Ovary (tissue), 9 donors: ENCODE results near the gene CTAG1B. TPM values are rescaled to one million over a fixed set of nuclear protein-coding genes. Genes with fewer than 3 reads are reported as not detected.
A peak's percentile ranks its signal among the peaks of the same experiment; 100 is the strongest.

Source experiments
- DNase-seq, 5 donors: peaks; one replicate each; pipeline ENCODE4 v3.0.0-alpha.2; 2019 to 2020
- H3K27ac ChIP-seq, 2 donors: fragments of 200-600 bp; one replicate each; pipeline versions ENCODE4 v1.5.1 to v1.8.0; 2019 to 2022
- H3K27me3 ChIP-seq: fragments of 200-600 bp; one replicate; pipeline ENCODE4 v1.8.0; 2022
- H3K36me3 ChIP-seq: fragments of 200-600 bp; sonication (generic); one replicate; pipeline ENCODE4 v1.5.1; 2019
- H3K4me1 ChIP-seq: one replicate; pipeline ENCODE4 v1.8.1; 2013; ENCODE audit warnings: mild to moderate bottlenecking, moderate library complexity; ENCODE audit not compliant: insufficient read depth
- H3K4me3 ChIP-seq: fragments of 200-600 bp; sonication (generic); one replicate; pipeline ENCODE4 v1.5.1; 2017
- H3K9me3 ChIP-seq, 2 donors: fragments of 200-600 bp in 1 of 2; sonication (generic) in 1 of 2; one replicate each; pipeline versions ENCODE4 v1.5.1 to v1.8.1; 2013 to 2019; ENCODE audit warnings: mild to moderate bottlenecking in 1 of 2, moderate library complexity in 1 of 2
- EP300 ChIP-seq: sonication (generic); formaldehyde crosslinking; IDR thresholded peaks from one replicate; pipeline ENCODE4 v1.6.1; 2017; ENCODE audit warnings: antibody characterized with exemption
- POLR2A ChIP-seq: fragments of 450-650 bp; IDR thresholded peaks from one replicate; pipeline ENCODE4 v1.6.1; 2017; ENCODE audit warnings: antibody characterized with exemption, mild to moderate bottlenecking, moderate library complexity
- WGBS, 3 donors: extraction: QIAGEN DNeasy Blood & Tissue Kit in 1 of 3; methylation state at CpG; one replicate each; pipeline versions ENCODE4 v1.1.5 to v1.1.7; 2013 to 2017; 5-methylcytosine and 5-hydroxymethylcytosine counted together
- intact Hi-C, 4 donors: fragments of 100-400 bp; cut with DNase I; formaldehyde crosslinking; loops; one replicate each; pipeline versions ENCODE4 v1.11.0 to v1.15.1; 2022 to 2023
- polyA plus RNA-seq, 2 donors: library from polyadenylated mRNA; stranded (reverse); fragments of 200-250 nt in 1 of 2; fragments of 350-450 nt in 1 of 2; fragmentation: Illumina TruSeq in 1 of 2; extraction: RNeasy Lipid Tissue Mini Kit (QIAGEN cat#74804) in 1 of 2; gene quantifications; one replicate each; pipeline ENCODE4 v1.2.3, GENCODE V29; 2013 to 2014
- total RNA-seq, 7 donors: library from RNA; depleted of rRNA in 2 of 7; stranded (reverse); fragments of >200 nt in 2 of 7; fragmentation: NEBNext Ultra II Directional in 3 of 7; extraction: Animal tissue kit (Norgen Biotek cat#: 25700) in 3 of 7; gene quantifications; one replicate each; pipeline versions ENCODE4 v1.1.0 to v1.2.4, GENCODE V29; 2016 to 2023
- TF ChIP-seq, protein P1 (sequence below), 3 donors: fragments of 450-650 bp in 2 of 3; fragments of 200-600 bp in 1 of 3; IDR thresholded peaks; one replicate each; pipeline versions ENCODE4 v1.5.1 to v1.8.0; 2016 to 2022; ENCODE audit warnings: antibody characterized with exemption in 3 of 3, mild to moderate bottlenecking in 1 of 3
- donor health status: DM: no; HTN: no; CAD: no; lungs with moderate emphysema.
- donor health status: DM: no; HTN: no; CAD: no.
- donor health status: Bipolar disorder and iron deficiency.
- donor health status: DM: yes; HTN: yes; CAD: no.
- donor health status: DM: no; HTN: no; CAD: no.
- donor health status: DM: yes; HTN: yes; CAD: no.

The CTAG1B gene
- total and polyA plus RNA-seq, 9 donors = 0.15 TPM; not detected in 8

GRCh38 chrX:154599531-154599930 lies 19.6 kb downstream of the CTAG1B start:
- 93 to 95% (median 94%) methylated on average over 14 of the region's 14 CpGs for whole genome bisulfite sequencing, 3 donors
- intact Hi-C loops = no loop called here
- TF ChIP-seq EP300 = no peak
- TF ChIP-seq, protein P1, sequence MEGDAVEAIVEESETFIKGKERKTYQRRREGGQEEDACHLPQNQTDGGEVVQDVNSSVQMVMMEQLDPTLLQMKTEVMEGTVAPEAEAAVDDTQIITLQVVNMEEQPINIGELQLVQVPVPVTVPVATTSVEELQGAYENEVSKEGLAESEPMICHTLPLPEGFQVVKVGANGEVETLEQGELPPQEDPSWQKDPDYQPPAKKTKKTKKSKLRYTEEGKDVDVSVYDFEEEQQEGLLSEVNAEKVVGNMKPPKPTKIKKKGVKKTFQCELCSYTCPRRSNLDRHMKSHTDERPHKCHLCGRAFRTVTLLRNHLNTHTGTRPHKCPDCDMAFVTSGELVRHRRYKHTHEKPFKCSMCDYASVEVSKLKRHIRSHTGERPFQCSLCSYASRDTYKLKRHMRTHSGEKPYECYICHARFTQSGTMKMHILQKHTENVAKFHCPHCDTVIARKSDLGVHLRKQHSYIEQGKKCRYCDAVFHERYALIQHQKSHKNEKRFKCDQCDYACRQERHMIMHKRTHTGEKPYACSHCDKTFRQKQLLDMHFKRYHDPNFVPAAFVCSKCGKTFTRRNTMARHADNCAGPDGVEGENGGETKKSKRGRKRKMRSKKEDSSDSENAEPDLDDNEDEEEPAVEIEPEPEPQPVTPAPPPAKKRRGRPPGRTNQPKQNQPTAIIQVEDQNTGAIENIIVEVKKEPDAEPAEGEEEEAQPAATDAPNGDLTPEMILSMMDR (IDR thresholded peaks at IDR 0.05) = no peak
- no peak for TF ChIP-seq POLR2A
- no peak overlapping the region for H3K27ac ChIP-seq
- H3K27me3 ChIP-seq = no peaks in the 10 kb centered on the region
- no peaks in the 10 kb centered on the region for H3K36me3 ChIP-seq
- H3K4me1 ChIP-seq = no peaks in the 10 kb centered on the region
- DNase-seq = peak in 1 of 5 donors; percentile 1
- H3K9me3 ChIP-seq = no peaks in the 10 kb centered on the region
- no peak overlapping the region for H3K4me3 ChIP-seq

DNA sequence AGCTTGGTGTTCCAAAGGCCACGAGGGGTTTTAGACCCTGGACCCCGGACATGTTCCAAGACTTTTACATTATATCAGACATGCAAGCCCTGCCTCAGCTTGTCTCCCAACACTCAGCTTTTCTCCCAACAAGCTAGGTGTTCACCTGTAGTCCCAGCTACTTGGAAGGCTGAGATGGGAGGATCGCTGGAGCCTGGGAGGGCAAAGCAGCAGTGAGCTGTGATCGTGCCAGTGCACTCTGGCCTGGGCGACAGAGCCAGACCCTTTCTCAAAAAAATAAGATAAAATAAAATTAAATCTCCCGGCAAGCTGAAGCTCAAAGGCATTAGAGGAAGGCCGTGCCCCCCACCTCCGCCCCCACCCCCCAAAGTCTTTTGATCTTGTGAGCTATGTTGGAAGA lies 20.4 kb downstream of the CTAG1B start:
- WGBS, 3 donors = 85 to 90% (median 87%) methylated on average over 8 of the region's 8 CpGs
- Histone ChIP-seq H3K4me3 (no peak overlapping the region), H3K4me1 (no peaks in the 10 kb centered on the region), H3K36me3 (no peaks in the 10 kb centered on the region), H3K9me3 (no peaks in the 10 kb centered on the region), H3K27ac (no peak overlapping the region), H3K27me3 (no peaks in the 10 kb centered on the region)
- intact Hi-C loops = no loop called here
- no peak for TF ChIP-seq EP300
- no peak for TF ChIP-seq POLR2A
- DNase-seq = no peak

- Histone ChIP-seq H3K36me3 (no peaks in the 10 kb centered on the region), H3K4me3 (no peak overlapping the region), H3K27ac (no peak overlapping the region), H3K9me3 (no peaks in the 10 kb centered on the region), H3K4me1 (no peaks in the 10 kb centered on the region), H3K27me3 (no peaks in the 10 kb centered on the region)
- TF ChIP-seq EP300 (no peak), POLR2A (no peak)
- peak in 1 of 5 donors; percentile 4 for DNase-seq
- 77 to 88% (median 84%) methylated on average over 12 of the region's 12 CpGs for WGBS, 3 donors
- intact Hi-C loops = no loop called here
Measured at GRCh38 chrX:154597221-154597620, 21.9 kb downstream of the CTAG1B start.

DNA sequence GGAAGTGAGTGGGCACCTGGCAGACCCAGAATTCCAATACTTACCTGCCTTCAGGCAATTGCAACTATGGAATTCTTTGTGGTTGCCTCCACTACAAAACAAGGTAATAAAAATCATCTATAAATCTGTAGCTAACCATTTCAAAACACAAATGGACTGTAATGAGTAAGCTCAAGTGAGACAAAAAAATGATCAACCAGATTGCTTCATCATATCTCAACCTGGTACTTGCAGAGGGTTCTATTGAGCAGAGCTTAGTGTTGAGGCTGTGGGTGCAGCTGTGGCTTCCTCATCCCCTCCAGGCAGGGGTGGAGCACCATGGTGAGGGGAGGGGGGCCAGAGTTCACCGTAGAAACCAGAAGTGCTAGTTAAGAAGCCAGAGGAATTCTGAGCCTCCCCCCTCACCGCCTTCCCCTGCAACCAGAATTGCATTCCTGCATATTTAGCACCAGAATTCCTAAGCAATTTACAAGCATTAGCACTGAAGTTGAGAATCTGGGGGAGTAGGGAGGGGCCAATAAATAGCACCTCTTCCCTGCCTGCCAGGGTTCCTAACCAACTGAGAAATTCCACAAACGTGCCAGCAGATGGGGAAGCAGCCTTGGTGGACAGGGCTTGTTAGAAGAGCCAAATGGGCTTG lies 22.7 kb downstream of the CTAG1B start:
- peak in 1 of 5 donors; percentile 3 for DNase-seq
- 7 to 18% (median 12%) methylated on average over 3 of the region's 3 CpGs for WGBS, 3 donors

GRCh38 chrX:154595559-154596249 lies 23.4 kb downstream of the CTAG1B start:
- intact Hi-C loops = no loop called here
- Histone ChIP-seq H3K27me3 (no peaks in the 10 kb centered on the region), H3K9me3 (no peaks in the 10 kb centered on the region), H3K4me3 (no peak overlapping the region), H3K36me3 (no peaks in the 10 kb centered on the region), H3K27ac (no peak overlapping the region), H3K4me1 (no peaks in the 10 kb centered on the region)
- WGBS, 3 donors = 33 to 39% (median 39%) methylated on average over 2 of the region's 2 CpGs
- DNase-seq = no peak
- TF ChIP-seq POLR2A = no peak
- TF ChIP-seq, protein P1 (IDR thresholded peaks at IDR 0.05) = no peak
- TF ChIP-seq EP300 = no peak

More for the DNA sequence above, 22.7 kb downstream of the CTAG1B start:
- TF ChIP-seq, protein P1 (IDR thresholded peaks at IDR 0.05) = no peak
- TF ChIP-seq POLR2A (no peak), EP300 (no peak)
- Histone ChIP-seq H3K36me3 (no peaks in the 10 kb centered on the region), H3K27ac (no peak overlapping the region), H3K27me3 (no peaks in the 10 kb centered on the region), H3K4me3 (no peak overlapping the region), H3K9me3 (no peaks in the 10 kb centered on the region), H3K4me1 (no peaks in the 10 kb centered on the region)
- intact Hi-C loops = no loop called here
